ENCODE measurements around the gene KDR. TPM values are rescaled to one million over a fixed set of nuclear protein-coding genes. Genes with fewer than 3 reads are reported as not detected.

Gene KDR
- total RNA-seq, 1 donor from 2014 or later: 0.12 TPM

GRCh38 chr4:55124322-55125076 lies 896 bp downstream of the KDR start:
- peaks cover 21% of the 10 kb centered on the region for H3K4me1 Mint-ChIP-seq
- peak overlapping the region; percentile 91 for H3K4me3 Mint-ChIP-seq
- TF ChIP-seq CTCF (conservative IDR thresholded peaks at IDR 0.05): no peak
- peak; percentile 9 for DNase-seq (ENCODE audit: low read depth, low spot score)
- H3K27me3 Mint-ChIP-seq (ENCODE audit: low read depth): peaks cover 70% of the 10 kb centered on the region
- H3K9me3 Mint-ChIP-seq: peaks cover 3% of the 10 kb centered on the region
- H3K36me3 Mint-ChIP-seq (ENCODE audit: low read depth): no peaks in the 10 kb centered on the region
- H3K27ac Mint-ChIP-seq (ENCODE audit: unreplicated experiment): no peak overlapping the region

GRCh38 chr4:55123791-55124190 lies 1.6 kb downstream of the KDR start:
- no peaks in the 10 kb centered on the region for H3K36me3 Mint-ChIP-seq (ENCODE audit: low read depth)
- no peak for TF ChIP-seq CTCF (conservative IDR thresholded peaks at IDR 0.05)
- peak overlapping the region; percentile 91 for H3K4me3 Mint-ChIP-seq
- H3K27ac Mint-ChIP-seq (ENCODE audit: unreplicated experiment): no peak overlapping the region
- H3K4me1 Mint-ChIP-seq: peaks cover 21% of the 10 kb centered on the region
- H3K9me3 Mint-ChIP-seq: peaks cover 3% of the 10 kb centered on the region
- DNase-seq (ENCODE audit: low read depth, low spot score): no peak
- H3K27me3 Mint-ChIP-seq (ENCODE audit: low read depth): peaks cover 70% of the 10 kb centered on the region

GRCh38 chr4:55122235-55122634 lies 3.2 kb downstream of the KDR start:
- no peak for TF ChIP-seq CTCF (conservative IDR thresholded peaks at IDR 0.05)
- Mint-ChIP-seq H3K27ac (ENCODE audit: unreplicated experiment) (no peak overlapping the region), H3K36me3 (ENCODE audit: low read depth) (no peaks in the 10 kb centered on the region), H3K4me3 (no peak overlapping the region), H3K4me1 (peaks cover 21% of the 10 kb centered on the region), H3K9me3 (no peaks in the 10 kb centered on the region), H3K27me3 (ENCODE audit: low read depth) (peaks cover 60% of the 10 kb centered on the region)
- DNase-seq (ENCODE audit: low read depth, low spot score): no peak

GRCh38 chr4:55121246-55121645 lies 4.1 kb downstream of the KDR start:
- Mint-ChIP-seq H3K36me3 (ENCODE audit: low read depth) (no peaks in the 10 kb centered on the region), H3K27ac (ENCODE audit: unreplicated experiment) (no peak overlapping the region), H3K4me1 (peaks cover 20% of the 10 kb centered on the region), H3K9me3 (no peaks in the 10 kb centered on the region), H3K4me3 (no peak overlapping the region), H3K27me3 (ENCODE audit: low read depth) (peaks cover 51% of the 10 kb centered on the region)
- DNase-seq (ENCODE audit: low read depth, low spot score): no peak
- no peak for TF ChIP-seq CTCF (conservative IDR thresholded peaks at IDR 0.05)

- Mint-ChIP-seq H3K27me3 (ENCODE audit: low read depth) (peaks cover 22% of the 10 kb centered on the region), H3K4me1 (no peaks in the 10 kb centered on the region), H3K27ac (ENCODE audit: unreplicated experiment) (no peak overlapping the region), H3K4me3 (no peak overlapping the region), H3K36me3 (ENCODE audit: low read depth) (no peaks in the 10 kb centered on the region), H3K9me3 (no peaks in the 10 kb centered on the region)
- no peak for TF ChIP-seq CTCF (conservative IDR thresholded peaks at IDR 0.05)
- DNase-seq (ENCODE audit: low read depth, low spot score): no peak
Measured at GRCh38 chr4:55118397-55118796, 7.0 kb downstream of the KDR start.

All from neural crest cell (in vitro differentiated cells).